Esophagus mucosa (tissue), 1 donor: ENCODE results near the gene BUB3. TPM values are rescaled to one million over a fixed set of nuclear protein-coding genes. Genes with fewer than 3 reads are reported as not detected.
"Not testable (repeated sequence)": the region's sequence is repeated elsewhere in the genome, so short reads cannot be mapped to it uniquely, and the experiment has no call there.

ENCODE experiments used
- ATAC-seq: fragments of 200-7000 bp; cut with Tn5 transposase; one replicate; pipeline ENCODE4 v1.9.1; 2020
- total RNA-seq: library from RNA; stranded (reverse); gene quantifications from one replicate; pipeline ENCODE4 v1.2.4, GENCODE V29; 2023
- donor health status: DM: yes; HTN: yes; CAD: no.

Gene BUB3
- total RNA-seq, 1 donor from 2014 or later = 65.2 TPM

DNA sequence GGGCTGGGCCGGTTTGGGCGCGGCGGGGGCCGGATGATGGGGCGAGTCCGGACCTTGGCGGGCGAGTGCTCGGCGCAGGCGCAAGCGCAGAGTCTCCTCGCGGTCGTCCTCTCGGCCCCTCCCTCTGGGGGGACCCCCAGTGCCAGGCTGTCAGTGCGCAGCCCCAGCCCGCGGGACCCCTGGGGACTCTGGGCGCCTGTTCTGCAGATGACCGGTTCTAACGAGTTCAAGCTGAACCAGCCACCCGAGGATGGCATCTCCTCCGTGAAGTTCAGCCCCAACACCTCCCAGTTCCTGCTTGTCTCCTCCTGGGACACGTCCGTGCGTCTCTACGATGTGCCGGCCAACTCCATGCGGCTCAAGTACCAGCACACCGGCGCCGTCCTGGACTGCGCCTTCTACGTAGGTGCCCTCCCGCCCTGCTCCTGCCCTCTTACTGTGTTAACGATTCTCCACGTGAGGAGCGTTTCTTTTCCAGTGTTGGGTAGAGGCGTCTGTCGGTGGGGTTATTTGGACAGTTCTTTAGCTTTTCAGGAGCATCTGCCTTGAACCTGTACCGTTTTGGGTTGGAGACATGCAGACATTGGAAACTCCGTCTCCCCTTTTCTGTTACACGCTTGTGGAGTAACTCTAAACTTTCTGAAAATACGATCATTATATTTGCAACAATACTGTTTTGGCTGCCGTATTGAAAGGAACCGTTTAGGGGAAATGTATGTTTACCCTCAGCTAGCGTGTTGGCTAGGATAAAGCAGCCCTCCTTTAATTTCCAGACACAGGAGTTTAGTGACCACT, 706 bp downstream of the BUB3 start:
- ATAC-seq = peak; percentile 53

DNA sequence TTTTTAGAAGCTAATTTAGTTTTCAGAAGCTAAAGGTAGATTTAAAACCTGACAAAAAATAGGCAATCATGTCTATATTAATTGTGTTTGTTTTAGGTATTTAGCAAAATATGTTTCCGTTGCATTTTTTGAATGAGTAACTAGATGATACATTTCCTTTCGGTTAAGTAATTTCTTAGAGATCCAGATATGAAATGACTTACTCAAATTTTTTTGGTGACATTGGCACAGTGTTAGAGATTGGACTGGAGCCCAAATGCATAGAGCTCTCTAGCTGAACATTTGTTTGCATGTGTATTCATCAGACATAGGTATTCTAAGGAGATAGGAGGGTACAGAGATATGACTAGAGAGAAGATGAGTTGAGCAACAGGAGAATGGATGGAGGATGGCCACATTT, 1.9 kb downstream of the BUB3 start:
- no peak for ATAC-seq

DNA sequence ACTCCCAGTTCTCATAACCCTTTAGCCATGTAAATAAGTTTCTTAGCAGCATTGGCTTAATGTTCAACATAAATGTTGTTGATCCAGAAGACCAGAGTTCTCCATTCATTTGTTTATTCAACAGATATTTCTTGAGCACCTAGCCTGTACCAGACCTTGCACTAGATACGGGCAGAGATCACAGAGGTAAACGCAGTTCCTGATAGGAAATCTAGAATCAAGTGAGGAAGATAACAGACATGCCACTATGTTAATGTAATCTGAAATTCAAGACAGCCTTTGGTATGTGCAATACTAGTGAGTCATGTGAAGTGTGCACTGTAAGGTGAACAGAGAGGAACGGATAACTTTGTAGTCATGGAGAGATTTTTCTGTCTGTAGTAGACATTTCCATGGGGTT, 3.0 kb downstream of the BUB3 start:
- no peak for ATAC-seq

DNA sequence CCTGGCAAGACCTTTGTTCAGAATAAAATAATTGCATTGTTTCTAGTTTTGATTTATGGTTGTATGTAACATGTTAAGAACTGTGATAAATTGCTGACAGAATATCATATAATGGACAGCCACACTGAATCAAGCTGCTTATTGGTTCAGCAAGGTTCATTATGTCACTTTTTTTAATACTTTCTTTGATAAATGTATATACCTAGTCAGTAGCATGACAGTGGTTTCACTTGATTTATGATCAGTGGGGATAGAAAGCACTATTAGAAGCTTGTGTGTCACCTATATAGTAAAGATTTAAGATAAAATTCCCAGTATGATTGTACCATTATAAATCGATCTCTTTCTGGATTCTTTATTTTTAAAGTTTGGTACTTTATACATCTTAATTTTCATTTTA, 4.5 kb downstream of the BUB3 start:
- no peak for ATAC-seq

DNA sequence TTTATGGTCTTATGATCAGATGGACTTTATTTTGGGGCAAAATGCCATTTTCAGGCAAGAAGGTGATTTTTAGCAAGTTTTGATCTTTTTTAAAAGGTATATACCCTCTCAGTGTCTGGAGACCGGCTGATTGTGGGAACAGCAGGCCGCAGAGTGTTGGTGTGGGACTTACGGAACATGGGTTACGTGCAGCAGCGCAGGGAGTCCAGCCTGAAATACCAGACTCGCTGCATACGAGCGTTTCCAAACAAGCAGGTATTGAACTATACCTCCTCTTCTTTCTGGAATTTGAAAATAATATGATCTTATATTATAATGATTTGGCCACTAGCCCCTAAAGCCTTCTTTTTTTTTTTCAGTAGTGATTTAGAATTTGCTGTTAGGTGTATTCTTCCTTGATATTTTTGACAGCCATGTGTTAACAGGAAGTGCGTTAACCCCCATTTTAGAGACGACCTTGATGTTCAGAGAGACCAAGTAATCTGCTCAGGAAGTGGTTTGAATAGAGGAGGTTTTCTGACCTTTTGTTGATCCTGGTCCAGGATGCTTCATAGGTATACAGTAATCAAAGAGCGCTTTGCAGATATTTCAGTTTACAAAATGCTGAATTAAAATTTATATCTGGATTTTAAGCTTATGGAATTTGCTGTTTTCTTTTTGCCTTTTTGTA, 6.2 kb downstream of the BUB3 start:
- no peak for ATAC-seq

DNA sequence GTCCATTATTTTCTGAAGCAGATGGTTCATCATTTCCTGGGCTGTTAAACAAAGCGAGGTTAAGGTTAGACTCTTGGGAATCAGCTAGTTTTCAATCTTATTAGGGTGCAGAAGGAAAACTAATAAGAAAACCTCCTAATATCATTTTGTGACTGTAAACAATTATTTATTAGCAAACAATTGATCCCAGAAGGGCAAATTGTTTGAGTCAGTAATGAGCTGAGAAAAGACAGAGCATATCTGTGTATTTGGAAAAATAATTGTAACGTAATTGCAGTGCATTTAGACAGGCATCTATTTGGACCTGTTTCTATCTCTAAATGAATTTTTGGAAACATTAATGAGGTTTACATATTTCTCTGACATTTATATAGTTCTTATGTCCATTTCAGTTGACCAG, 10.1 kb downstream of the BUB3 start:
- no peak for ATAC-seq

DNA sequence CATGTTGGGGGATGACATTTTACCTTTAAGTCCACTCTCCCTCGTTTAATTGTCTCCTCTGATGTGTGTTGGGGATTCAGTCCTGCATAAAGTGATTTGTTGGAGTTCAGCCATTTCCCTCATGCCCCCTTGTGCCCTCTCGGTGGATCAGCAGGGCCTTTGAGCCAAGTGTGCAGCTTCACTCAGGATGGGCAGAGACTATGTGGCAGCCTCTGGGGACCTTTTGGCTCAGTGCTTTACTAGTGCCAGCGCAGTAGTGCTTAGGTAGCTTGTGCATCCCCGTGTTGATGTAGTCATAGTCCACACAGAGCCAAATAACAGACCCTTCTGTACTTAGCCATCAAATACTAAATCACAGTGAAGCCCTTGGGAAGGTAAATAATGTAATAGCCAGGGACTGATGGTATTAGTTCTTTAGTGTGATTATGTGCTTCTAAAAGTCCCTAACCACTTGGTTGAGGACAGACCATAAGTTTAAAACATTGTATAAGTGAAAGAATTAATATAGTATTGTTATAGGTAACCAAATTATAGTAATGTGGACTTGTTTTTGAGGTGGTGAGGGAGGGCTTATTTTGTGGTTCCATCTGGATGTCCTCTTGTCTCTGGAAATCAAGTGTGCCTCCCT, 11.4 kb downstream of the BUB3 start:
- no peak for ATAC-seq

DNA sequence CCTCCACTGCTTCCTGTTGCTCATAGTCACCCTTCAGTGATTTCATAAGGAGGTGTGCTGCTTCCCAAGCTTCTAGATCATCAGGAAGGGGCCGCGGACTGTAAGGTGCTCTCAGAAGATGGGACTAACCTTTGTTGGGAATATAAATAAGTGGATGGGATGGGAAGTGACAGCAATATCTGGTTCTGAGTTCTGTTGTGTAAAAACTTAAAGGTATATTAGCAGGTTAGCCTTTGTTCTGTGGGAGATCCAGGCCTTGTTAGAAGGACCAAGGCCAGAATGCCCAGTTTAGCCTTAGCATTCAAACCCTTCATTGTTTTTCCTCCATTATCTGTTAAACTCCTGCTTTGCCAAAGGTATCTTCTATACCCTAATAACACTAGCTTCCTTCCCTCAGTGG, 12.4 kb downstream of the BUB3 start:
- ATAC-seq = no peak

DNA sequence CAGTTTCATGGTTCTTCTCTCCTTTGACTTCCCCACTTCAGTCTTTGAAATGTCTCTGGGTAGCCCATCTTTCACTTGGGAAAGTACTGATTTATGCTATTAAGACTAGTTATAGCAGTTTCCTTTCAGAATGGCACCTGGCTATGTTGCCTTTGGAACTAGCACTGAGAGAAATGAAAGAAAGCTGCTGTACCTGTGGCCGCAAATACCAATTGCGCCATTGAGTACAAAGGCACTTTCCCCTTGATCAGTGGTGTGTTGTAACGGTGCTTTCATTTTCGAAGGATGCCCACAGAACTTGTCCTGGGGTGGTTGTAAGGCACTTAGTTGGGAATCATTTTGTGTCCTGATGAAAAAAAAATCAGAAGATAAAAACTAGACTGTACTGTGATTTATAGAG, 16.8 kb downstream of the BUB3 start:
- ATAC-seq = no peak

DNA sequence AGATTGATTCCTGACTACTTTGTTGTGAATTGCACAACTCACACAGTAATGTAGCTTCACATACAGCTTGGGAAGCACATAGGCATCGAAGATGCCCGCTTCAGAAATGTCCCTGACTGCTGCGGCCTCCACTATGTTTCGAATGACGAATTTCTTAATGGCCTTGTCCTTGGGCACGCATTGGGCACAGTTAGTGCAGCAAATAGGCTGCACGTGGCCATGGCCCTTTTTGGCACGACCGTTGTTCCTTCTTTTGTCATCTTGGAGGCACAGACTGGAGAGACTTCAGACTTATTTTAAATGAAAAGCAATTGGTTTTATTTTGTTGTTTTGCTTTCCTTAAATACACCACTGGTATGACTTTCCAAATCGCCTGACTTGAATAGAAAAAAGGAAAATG, 17.4 kb downstream of the BUB3 start:
- not testable (repeated sequence) for ATAC-seq

DNA sequence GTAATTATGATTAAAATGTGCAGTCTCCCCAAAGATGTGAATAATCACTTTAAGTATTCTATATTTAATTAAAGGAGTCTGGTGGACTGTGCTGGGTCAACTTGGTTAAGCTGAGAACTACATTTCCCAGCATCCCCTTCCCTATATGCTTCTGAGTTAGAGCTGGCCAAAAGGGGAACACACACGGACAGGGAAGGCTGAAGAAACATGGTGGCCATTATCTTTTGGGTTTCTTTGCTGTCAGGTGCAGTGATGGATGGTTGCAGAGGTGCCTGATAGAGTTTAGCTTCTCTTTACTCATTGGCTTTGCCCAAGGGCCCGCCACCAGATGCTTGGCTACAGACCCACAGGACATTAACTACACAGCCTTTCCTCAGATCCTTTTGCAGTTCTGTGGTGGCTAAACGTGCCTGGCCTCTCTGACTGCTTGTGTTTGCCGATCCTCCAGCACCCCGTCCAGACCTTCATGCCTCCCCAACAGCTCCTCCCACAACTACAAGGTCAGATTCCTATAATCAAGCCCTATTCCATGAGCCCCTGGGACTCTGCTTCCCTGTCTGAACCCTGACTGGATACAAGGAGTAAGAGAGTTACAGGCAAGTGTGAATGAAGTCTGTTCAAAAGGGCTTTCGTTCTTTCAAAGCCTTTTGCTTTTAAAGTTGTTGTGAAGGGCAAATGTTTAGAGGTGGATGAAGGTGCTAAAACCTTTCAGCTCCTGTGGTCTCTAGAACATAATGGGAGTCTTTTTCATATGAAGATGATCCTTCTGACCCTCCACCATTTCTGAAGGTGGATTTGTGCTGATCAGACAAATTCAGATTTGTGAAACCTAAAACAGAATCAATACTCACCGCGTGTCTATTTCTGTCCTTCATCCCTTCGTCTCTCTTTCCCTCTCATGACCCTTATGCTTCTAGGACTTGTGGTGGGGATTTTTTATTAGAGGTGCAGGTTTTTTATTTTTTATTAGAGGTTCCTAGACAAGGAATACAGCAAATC, 21.5 kb downstream of the BUB3 start:
- ATAC-seq = no peak

DNA sequence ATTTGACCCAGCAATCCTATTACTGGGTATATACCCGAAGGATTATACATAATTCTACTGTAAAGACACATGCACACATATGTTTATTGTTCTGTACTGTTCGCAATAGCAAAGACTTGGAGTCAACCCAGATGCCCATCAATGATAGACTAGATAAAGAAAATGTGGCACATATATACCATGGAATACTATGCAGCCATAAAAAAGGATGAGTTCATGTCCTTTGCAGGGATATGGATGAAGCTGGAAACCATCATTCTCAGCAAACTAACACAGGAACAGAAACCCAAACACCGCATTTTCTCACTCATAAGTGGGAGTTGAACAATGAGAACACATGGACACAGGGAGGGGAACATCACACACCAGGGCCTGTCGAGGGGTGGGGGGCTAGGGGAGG, 24.2 kb downstream of the BUB3 start:
- ATAC-seq = not testable (repeated sequence)

DNA sequence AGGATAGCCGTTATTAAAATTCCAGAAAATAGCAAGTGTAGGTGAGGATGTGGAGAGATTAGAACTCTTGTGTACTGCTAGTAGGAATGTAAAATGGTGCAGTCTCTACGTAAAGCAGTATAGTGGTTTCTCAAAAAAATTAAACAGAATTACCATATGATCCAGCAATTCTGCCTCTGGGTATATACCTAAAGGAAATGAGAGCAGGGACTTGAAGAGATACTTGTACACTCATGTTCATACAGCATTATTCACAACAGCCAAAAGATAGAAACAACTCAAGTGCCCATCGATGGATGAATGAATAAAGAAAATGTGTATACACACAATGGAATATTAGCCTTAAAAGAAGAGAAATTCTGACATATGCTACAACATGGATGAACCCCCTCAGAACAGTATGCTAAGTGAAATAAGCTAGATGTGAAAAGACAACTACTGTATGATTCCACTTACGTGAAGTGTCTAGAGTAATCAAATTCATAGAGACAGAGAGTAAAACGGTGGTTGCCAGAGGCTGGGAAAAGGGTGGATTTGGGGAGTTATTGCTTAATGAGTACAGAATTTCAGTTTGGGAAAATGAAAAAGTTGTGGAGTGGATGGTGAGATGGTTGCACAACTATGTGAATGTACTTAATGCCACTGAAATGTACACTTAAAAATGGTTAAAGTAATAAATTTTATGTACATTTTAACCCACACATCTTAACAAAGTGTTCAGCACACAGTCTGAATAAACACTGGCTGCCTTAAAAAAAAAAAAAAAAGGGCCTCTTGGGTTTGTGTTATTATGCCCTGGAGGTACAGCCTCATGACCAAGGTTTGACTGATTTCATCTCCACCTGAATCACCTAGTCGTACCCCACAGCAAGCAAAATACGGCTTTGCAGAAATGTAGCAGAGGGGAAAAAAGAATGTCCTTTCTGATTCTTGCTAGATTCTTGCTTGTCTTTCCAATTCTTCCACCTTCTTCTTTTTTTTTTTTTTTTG, 26.2 kb downstream of the BUB3 start:
- ATAC-seq = no peak

DNA sequence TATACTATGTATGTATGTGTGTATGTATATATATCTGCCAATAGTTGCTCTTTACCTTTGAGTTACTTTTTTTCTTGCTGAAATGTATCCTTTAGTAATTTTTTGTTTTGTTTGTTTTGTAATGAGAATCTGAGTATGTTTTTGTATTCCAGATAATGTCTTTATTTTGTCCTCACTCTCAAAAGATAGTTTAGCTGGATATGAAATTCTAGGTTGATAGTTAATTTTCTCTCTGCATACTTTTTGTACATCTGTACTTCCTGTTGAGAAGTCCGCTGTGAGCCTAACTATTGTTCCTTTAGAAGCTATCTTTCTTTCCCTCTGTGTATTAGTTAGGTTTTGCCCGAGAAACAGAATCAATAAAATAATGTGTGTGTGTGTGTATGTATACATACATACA, 29.5 kb downstream of the BUB3 start:
- no peak for ATAC-seq

DNA sequence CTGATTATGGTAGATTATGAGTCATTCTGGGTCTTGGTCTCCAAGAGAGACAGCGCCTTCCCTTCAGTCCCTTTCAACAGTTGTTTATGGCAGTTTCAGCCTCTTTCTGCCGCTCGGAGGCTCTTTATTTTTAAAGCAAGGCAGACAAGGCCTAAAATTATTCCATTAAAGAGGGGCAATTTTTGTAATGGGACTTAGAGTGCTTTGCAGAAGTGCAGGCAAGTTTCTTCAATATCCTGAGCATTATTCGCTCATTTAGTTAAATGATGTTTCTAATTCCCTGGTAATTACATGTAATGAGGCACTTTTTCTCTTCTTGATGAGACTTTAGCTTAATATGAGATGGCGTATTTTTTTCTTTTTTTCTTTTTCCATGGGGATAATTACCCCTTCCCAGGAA, 33.6 kb downstream of the BUB3 start:
- no peak for ATAC-seq

DNA sequence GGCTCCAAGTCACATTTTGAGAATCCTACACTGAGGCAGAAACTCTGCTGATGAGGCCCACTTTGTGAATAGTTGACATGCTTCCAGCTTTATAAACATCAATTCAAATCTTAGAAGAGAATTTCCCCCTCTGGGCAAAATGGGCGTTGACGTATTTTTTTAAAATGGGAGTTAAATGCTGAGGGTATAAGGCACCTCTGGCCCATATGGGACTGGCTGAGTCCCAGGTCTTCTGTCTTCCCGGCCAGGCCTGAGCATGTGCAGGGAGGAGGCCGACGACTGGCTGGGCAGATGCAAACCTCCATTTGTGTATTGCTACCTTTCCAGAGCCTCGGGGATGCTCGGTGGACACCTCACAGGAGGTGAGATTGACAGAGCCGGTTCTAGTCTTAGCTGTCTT, 37.7 kb downstream of the BUB3 start:
- no peak for ATAC-seq

DNA sequence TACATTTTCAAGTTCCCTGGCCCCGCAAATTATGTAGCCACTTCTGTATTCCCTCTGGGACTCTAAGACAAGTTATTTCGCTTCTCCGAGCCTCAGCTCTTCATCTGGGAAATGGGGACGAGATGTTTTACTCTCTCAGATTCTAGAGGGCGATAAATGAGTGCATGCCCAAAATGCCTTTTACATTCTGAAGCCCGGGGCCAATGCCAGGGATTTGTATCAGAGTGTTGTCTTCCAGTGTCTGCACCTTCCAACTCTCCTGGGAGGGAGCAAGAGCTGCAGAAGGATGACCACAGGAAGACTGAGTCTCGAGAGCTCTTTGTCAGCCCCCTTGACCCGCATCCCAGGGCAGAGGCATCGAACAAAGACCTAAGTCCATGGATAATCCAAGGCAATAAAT, 39.9 kb downstream of the BUB3 start:
- no peak for ATAC-seq

DNA sequence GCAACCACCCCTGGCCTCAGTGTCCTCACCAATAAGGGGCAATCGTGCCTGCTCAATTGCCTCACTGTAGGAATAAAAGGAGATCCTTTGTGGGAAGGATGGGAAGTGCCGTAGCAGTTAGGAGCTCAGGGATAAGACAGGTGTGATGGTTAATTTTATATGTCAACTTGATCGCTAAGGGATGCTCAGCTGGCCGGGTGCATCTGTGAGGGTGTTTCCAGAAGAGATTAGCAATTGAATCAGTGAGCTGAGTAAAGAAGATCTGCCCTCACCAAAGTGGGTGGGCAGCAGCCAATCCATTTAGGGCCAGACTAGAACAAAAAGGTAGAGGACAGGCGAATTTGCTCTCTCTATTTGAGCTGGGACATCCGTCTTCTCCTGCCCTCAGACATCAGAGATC, 46.3 kb downstream of the BUB3 start:
- no peak for ATAC-seq

DNA sequence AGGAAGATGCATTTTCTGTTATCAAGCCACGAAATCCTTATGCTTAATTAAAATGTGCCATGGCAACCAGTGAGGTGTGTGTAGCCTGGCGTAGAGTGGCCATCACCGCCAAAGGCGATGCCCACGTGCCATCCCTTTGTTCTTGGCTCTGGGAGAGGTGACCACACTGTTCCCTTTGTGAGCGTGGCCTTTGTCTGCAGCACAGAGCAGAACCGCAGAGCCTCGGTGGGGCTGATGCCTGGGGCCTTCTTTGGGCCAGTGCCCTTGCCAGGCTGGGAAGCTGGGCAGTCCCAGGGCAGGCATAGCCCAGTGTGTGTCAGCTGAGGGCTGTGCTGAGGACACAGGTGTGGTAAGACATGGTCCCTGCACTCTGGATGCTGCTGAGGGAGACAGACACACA, 48.3 kb downstream of the BUB3 start:
- ATAC-seq = no peak

DNA sequence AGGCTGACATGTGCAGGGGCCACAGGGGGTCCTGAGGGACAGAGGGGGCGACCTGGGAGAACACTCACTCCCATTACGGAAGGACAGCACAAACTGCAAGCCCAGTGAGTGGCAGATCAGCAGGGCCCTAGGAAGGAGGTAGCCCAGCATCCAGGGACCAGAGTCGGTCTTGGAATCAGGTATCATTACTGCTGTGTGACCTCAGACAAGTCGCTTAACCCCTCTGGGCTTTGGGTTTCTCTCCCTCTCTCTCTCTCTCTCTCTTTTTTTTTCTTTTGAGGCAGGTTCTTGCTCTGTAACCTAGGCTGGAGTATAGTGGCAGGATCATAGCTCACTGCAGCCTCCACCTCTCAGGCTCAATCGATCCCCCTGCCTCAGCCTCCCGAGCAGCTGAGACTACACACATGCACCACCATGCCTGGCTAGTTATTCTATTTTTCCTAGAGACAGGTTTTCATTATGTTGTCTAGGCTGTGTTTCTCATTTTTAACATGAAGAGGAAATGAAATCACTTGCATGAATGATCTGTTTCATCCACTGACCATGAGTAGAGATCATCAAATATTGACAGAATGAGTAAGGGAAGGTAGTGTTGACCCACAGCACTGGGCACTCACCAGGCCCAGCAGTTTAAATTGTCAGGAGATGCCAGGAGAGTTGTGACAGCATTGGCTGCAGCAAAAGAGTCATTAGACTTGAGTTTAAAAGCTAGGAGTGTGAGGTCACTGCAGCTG, 49.4 kb downstream of the BUB3 start:
- no peak for ATAC-seq

DNA sequence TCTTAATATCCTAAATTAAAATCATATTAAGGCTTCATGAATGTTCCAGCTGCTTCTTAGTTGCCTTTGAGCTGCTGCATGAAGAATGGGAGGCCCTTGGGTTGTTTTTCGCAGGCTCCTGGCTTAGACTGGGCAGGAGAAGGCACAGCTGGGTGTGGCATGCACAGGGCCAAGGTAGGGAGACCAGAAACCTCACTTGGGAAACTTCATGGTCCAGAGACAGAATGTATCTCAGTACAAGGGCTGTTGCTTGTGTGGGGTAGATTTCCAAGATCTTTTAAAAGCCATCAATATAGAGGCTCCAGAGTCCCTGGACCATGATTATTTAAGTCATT, 49.9 kb downstream of the BUB3 start:
- ATAC-seq = no peak
